PC-3 (cell line): ENCODE measurements around the gene BCL11B. TPM values are rescaled to one million over a fixed set of nuclear protein-coding genes. Genes with fewer than 3 reads are reported as not detected.
A peak's percentile ranks its signal among the peaks of the same experiment; 100 is the strongest.

ENCODE experiments used
- ATAC-seq: fragments of 200-7000 bp; cut with Tn5 transposase; 2 replicates; pipeline ENCODE4 v1.9.1; 2020; ENCODE audit warnings: mild to moderate bottlenecking, moderate library complexity
- BruUV-seq: library from RNA; stranded (reverse); fragments of 400-500 nt; replicated peaks from 2 replicates; lab custom pipeline; 2021; lab: Mats Ljungman, UMichigan
- CTCF ChIA-PET: fragments of 300-600 bp; sonication (Branson Sonifier 250); formaldehyde crosslinking; loops from one replicate; lab custom pipeline; 2022; ENCODE audit warnings: antibody characterized with exemption; lab: Charles Lee
- POLR2A ChIA-PET: fragments of 300-600 bp; sonication (Branson Sonifier 250); formaldehyde crosslinking; loops from one replicate; lab custom pipeline; 2022; ENCODE audit warnings: antibody characterized with exemption; ENCODE audit not compliant: unreplicated experiment; lab: Charles Lee
- DNase-seq: peaks from one replicate; pipeline ENCODE4 v3.0.0-alpha.2; 2015
- H2AFZ ChIP-seq: fragments of 300-600 bp; sonication (generic); 2 replicates; pipeline ENCODE4 v1.6.0; 2016; ENCODE audit warnings: antibody characterized with exemption, low read length
- H3F3A ChIP-seq: fragments of 300-600 bp; sonication (generic); one replicate; pipeline ENCODE4 v1.6.0; 2017; ENCODE audit warnings: antibody characterized with exemption, low read length, control low read depth, mild to moderate bottlenecking; ENCODE audit not compliant: unreplicated experiment
- H3K27ac ChIP-seq: fragments of 300-600 bp; sonication (generic); 2 replicates; pipeline ENCODE4 v1.5.1; 2016; ENCODE audit warnings: mild to moderate bottlenecking, low read length
- H3K27me3 ChIP-seq: fragments of 300-600 bp; sonication (generic); 2 replicates; pipeline ENCODE4 v1.6.1; 2016; ENCODE audit warnings: low read length, mixed read lengths
- H3K36me3 ChIP-seq: fragments of 300-600 bp; sonication (generic); 2 replicates; pipeline ENCODE4 v1.6.1; 2016; ENCODE audit warnings: low read depth, mixed run types, low read length, mixed read lengths
- H3K4me1 ChIP-seq: fragments of 300-600 bp; sonication (generic); 2 replicates; pipeline ENCODE4 v1.5.1; 2016; ENCODE audit warnings: low read length; ENCODE audit not compliant: insufficient read depth
- H3K4me2 ChIP-seq: fragments of 300-600 bp; sonication (generic); 2 replicates; pipeline ENCODE4 v1.6.0; 2016; ENCODE audit warnings: low read length
- H3K4me3 ChIP-seq: fragments of 300-600 bp; sonication (generic); 2 replicates; pipeline ENCODE4 v1.5.1; 2016; ENCODE audit warnings: mild to moderate bottlenecking, low read length, mixed read lengths
- H3K79me2 ChIP-seq: fragments of 300-600 bp; sonication (generic); 2 replicates; pipeline ENCODE4 v1.6.1; 2017; ENCODE audit warnings: low read length, mixed read lengths
- H3K9ac ChIP-seq: fragments of 300-600 bp; sonication (generic); 2 replicates; pipeline ENCODE4 v1.6.0; 2016; ENCODE audit warnings: mild to moderate bottlenecking, low read length
- H3K9me2 ChIP-seq: fragments of 300-600 bp; sonication (generic); replicated peaks from 2 replicates; pipeline ENCODE4 v1.6.1; 2016; ENCODE audit warnings: mixed run types, low read length, mixed read lengths
- H3K9me3 ChIP-seq: fragments of 300-600 bp; sonication (generic); 2 replicates; pipeline ENCODE4 v1.6.1; 2016; ENCODE audit warnings: low read length, mixed read lengths
- H4K20me1 ChIP-seq: fragments of 300-600 bp; sonication (generic); 2 replicates; pipeline ENCODE4 v1.6.1; 2016; ENCODE audit warnings: low read length, mixed read lengths
- EZH2 ChIP-seq: fragments of 300-600 bp; sonication (generic); IDR thresholded peaks from one replicate; pipeline ENCODE4 v1.6.1; 2017; ENCODE audit warnings: antibody characterized with exemption, mild to moderate bottlenecking, low read length; ENCODE audit not compliant: unreplicated experiment
- EZH2phosphoT487 ChIP-seq: fragments of 300-600 bp; sonication (generic); IDR thresholded peaks from 2 replicates; pipeline ENCODE4 v1.6.1; 2018; ENCODE audit warnings: mild to moderate bottlenecking, antibody characterized with exemption, low read length, borderline replicate concordance
- intact Hi-C: fragments of 100-400 bp; cut with micrococcal nuclease; formaldehyde crosslinking; loops from 2 replicates; pipeline ENCODE4 v1.9.0; 2023
- total RNA-seq: library from RNA; depleted of rRNA; stranded (reverse); fragments of >200 nt; gene quantifications from 2 replicates; pipeline ENCODE4 v1.2.3, GENCODE V29; 2014
- TF ChIP-seq, protein P1 (sequence below): fragments of 300-600 bp; sonication (generic); conservative IDR thresholded peaks from 2 replicates; pipeline ENCODE4 v1.5.1; 2017; ENCODE audit warnings: antibody characterized with exemption, low read depth, mild to moderate bottlenecking, low read length

The BCL11B gene
- total RNA-seq, 1 experiment from 2014 or later: 0.73 TPM

DNA sequence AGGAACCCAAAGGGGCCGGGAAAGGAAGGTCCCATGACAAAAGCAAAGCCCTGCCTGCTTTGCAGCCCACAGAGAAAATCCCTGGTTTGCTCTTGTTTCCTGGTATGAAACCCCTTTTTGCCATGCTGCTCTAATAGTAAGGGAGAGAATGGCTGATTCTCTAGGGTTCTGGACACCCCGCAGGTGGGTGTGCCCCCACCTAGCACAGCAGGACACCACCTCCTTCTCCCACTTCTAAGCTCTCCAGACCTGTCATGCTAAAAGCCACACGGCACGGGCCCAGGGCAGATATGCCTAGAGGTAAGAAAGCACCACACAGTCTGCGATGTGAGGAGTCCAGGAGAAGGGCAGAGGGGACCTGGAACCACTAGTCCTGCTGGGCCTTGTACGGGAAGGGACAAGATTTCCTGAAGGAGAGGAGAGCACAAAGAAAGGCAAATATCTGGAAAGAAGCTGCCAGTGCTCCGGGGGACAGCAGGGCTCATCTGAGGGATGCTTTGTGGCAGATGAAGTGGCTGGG lies 113.3 kb downstream of the BCL11B start:
- Histone ChIP-seq H3K27me3 (peaks cover 50% of the 10 kb centered on the region), H3K27ac (no peak overlapping the region), H3K9me2 (no peaks in the 10 kb centered on the region), H3F3A (no peaks in the 10 kb centered on the region), H3K9ac (no peak overlapping the region), H3K4me3 (no peak overlapping the region), H3K4me2 (no peak overlapping the region), H4K20me1 (no peaks in the 10 kb centered on the region), H3K79me2 (no peaks in the 10 kb centered on the region), H3K9me3 (no peaks in the 10 kb centered on the region), H2AFZ (no peak overlapping the region), H3K36me3 (no peaks in the 10 kb centered on the region), H3K4me1 (no peaks in the 10 kb centered on the region)
- ATAC-seq: no peak
- ChIA-PET POLR2A (no interaction called here), CTCF (no interaction called here)
- DNase-seq: no peak
- intact Hi-C loops: no loop called here
- TF ChIP-seq EZH2phosphoT487 (no peak), EZH2 (no peak)
- TF ChIP-seq, protein P1, sequence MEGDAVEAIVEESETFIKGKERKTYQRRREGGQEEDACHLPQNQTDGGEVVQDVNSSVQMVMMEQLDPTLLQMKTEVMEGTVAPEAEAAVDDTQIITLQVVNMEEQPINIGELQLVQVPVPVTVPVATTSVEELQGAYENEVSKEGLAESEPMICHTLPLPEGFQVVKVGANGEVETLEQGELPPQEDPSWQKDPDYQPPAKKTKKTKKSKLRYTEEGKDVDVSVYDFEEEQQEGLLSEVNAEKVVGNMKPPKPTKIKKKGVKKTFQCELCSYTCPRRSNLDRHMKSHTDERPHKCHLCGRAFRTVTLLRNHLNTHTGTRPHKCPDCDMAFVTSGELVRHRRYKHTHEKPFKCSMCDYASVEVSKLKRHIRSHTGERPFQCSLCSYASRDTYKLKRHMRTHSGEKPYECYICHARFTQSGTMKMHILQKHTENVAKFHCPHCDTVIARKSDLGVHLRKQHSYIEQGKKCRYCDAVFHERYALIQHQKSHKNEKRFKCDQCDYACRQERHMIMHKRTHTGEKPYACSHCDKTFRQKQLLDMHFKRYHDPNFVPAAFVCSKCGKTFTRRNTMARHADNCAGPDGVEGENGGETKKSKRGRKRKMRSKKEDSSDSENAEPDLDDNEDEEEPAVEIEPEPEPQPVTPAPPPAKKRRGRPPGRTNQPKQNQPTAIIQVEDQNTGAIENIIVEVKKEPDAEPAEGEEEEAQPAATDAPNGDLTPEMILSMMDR: no peak
- no TSS peak for BruUV-seq

DNA sequence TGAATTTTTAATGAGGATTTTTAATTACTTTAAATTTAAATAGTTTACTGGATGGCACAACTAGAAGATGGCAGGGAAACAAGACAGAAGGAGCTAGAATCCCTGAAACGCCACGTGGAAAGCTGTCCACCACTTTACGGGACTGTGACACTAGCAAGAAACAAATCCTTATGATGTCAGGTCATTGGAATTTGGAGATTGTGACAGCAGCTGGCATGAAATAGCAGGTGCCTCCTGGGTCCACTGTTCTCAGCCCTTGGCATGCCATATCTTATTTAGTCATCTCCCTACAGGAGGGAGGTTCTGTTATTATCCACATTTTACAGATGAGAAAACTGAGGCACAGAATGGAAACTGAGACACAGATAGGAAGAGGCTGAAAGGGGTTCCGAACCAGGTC lies 113.8 kb downstream of the BCL11B start:
- POLR2A ChIA-PET: no interaction called here
- DNase-seq (peak; percentile 17), ATAC-seq (no peak)
- Histone ChIP-seq H3K4me1 (no peaks in the 10 kb centered on the region), H3K9me2 (no peaks in the 10 kb centered on the region), H3K79me2 (no peaks in the 10 kb centered on the region), H3K36me3 (no peaks in the 10 kb centered on the region), H4K20me1 (no peaks in the 10 kb centered on the region), H3F3A (no peaks in the 10 kb centered on the region), H3K27ac (no peak overlapping the region), H2AFZ (no peak overlapping the region), H3K9ac (no peak overlapping the region), H3K4me2 (no peak overlapping the region), H3K27me3 (peaks cover 53% of the 10 kb centered on the region), H3K9me3 (no peaks in the 10 kb centered on the region), H3K4me3 (no peak overlapping the region)
- TF ChIP-seq EZH2phosphoT487: no peak
- no peak for TF ChIP-seq EZH2
- CTCF ChIA-PET: no interaction called here
- intact Hi-C loops: no loop called here
- BruUV-seq: no TSS peak

DNA sequence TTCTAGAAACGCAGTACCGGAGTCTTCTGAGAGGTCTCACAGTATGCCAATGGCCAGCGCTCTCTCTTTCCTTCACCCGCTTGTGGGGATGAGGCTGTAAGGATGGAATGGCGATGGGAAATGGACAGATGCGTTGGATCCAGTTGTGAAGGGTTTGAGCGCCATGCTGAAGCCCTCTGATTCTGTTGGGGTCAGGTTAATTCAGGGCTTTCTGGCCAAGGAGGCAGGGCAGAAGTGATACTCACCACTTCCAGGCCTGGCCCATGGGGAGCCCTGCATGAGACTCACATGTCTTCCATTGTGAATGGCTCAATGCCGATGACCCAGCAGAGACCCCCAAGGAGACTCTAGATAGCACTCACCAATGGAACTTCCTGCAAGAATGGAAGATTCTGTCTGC lies 114.3 kb downstream of the BCL11B start:
- CTCF ChIA-PET: no interaction called here
- intact Hi-C loops: no loop called here
- no peak overlapping the region for H2AFZ ChIP-seq

More for the DNA sequence above, 114.3 kb downstream of the BCL11B start:
- DNase-seq (no peak), ATAC-seq (no peak)
- Histone ChIP-seq H3K36me3 (no peaks in the 10 kb centered on the region), H3K9me2 (no peaks in the 10 kb centered on the region), H3K79me2 (no peaks in the 10 kb centered on the region), H3K4me1 (no peaks in the 10 kb centered on the region), H3K4me3 (no peak overlapping the region), H3K4me2 (no peak overlapping the region), H3K27ac (no peak overlapping the region), H3F3A (no peaks in the 10 kb centered on the region), H3K9ac (no peak overlapping the region), H4K20me1 (no peaks in the 10 kb centered on the region), H3K27me3 (peaks cover 55% of the 10 kb centered on the region), H3K9me3 (no peaks in the 10 kb centered on the region)
- POLR2A ChIA-PET: no interaction called here
- no TSS peak for BruUV-seq
- TF ChIP-seq, protein P1: no peak
- TF ChIP-seq EZH2 (no peak), EZH2phosphoT487 (no peak)
